ENCODE data around the gene CDX1. TPM values are rescaled to one million over a fixed set of nuclear protein-coding genes. Genes with fewer than 3 reads are reported as not detected.

The CDX1 gene
- total RNA-seq = not detected

DNA sequence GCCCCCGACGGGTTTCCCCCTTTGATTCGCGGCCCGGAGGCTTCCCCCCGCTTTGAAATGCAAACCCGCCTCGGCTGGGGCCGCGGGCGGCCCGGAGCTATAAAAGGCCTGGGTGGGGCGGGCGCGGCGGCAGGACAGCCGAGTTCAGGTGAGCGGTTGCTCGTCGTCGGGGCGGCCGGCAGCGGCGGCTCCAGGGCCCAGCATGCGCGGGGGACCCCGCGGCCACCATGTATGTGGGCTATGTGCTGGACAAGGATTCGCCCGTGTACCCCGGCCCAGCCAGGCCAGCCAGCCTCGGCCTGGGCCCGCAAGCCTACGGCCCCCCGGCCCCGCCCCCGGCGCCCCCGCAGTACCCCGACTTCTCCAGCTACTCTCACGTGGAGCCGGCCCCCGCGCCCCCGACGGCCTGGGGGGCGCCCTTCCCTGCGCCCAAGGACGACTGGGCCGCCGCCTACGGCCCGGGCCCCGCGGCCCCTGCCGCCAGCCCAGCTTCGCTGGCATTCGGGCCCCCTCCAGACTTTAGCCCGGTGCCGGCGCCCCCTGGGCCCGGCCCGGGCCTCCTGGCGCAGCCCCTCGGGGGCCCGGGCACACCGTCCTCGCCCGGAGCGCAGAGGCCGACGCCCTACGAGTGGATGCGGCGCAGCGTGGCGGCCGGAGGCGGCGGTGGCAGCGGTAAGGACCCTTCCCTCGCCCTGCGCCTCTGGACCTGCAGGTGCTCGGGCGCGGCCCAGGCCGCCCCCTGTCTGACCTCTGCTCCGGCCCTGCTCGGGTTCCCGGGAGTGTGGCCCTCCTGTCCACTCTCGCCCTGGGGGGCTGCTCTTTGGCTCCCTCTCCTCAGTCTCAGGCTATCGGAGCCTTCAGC, at the start of gene CDX1:
Gene CDX1, plus strand, starts transcription at position 129 of the 862 bp plus-strand sequence. Its CDS starts 99 bp downstream, at position 228.
- Mint-ChIP-seq H3K36me3 (no peaks in the 10 kb centered on the region), H3K27ac (no peak within 1 kb of the TSS), H3K4me3 (no peak within 1 kb of the TSS), H3K9me3 (no peaks in the 10 kb centered on the region), H3K4me1 (no peaks in the 10 kb centered on the region), H3K27me3 (peaks cover 43% of the 10 kb centered on the region)
- no peak for DNase-seq

DNA sequence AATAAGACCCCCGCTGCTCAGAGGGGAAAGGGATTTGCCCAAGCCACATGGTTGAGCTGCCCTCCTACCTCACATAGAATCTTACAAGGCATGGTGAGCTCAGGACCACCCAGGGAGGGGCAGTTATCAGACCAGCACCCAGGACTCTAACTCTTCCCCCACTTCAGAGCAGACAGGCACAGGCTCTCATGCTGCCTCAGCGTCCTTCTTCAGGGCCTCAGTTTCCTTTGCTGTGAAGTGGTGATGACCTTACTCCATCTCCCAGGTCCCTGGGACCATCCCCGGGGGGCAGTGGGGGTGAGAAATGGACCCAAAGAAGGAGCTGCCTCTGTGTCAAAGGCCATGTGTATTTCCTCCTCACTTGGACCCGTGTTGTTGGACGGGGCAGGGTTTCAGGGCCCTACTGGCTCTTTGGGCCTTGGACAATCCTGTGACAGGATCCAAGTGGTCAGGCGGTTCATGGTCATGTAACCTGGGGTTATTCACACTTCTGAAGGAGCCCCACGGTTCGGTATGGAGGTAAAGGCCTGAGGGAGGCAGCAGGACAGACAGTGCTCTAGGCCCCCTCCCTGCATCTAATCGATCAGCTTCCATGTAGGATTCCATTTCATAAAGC, 48.5 kb upstream of the CDX1 start:
- Mint-ChIP-seq H3K9me3 (no peaks in the 10 kb centered on the region), H3K4me1 (no peaks in the 10 kb centered on the region), H3K36me3 (no peaks in the 10 kb centered on the region), H3K27me3 (no peaks in the 10 kb centered on the region), H3K27ac (no peak overlapping the region), H3K4me3 (no peak overlapping the region)
- no peak for DNase-seq

DNA sequence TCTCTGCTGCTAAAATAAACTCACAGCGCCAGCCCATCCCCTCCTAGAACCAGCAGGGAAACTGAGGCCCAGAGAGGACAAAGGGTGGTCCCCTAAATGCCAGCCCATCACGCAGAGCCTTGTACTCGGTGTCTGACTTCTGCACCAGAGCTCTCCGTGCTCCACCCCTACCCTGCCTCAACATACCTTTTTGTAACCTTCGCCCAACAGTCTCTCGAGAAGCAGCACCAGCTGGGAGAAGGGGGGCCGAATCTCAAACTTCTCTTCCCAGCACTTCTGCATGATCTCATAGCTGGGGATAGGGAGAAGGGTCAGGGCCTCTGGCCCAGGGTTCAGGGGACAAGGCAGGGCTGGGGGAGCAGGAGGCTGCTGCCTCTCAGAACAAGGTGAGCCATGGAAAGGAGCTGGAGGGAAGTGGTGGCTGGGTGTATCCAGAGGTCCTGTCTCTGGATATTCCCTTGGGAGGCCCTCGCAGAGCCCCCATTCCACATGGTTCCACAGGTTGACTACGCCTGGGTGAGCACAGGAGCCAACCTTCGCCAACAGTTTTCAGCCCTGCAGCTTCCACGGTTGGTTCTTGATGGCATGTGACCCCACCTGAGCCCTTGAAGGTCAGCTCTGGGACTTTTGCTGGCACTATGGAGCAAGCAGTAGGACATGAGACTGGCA, 47.9 kb upstream of the CDX1 start:
- Mint-ChIP-seq H3K4me3 (no peak overlapping the region), H3K9me3 (no peaks in the 10 kb centered on the region), H3K4me1 (no peaks in the 10 kb centered on the region), H3K36me3 (no peaks in the 10 kb centered on the region), H3K27ac (no peak overlapping the region), H3K27me3 (no peaks in the 10 kb centered on the region)
- no peak for DNase-seq

DNA sequence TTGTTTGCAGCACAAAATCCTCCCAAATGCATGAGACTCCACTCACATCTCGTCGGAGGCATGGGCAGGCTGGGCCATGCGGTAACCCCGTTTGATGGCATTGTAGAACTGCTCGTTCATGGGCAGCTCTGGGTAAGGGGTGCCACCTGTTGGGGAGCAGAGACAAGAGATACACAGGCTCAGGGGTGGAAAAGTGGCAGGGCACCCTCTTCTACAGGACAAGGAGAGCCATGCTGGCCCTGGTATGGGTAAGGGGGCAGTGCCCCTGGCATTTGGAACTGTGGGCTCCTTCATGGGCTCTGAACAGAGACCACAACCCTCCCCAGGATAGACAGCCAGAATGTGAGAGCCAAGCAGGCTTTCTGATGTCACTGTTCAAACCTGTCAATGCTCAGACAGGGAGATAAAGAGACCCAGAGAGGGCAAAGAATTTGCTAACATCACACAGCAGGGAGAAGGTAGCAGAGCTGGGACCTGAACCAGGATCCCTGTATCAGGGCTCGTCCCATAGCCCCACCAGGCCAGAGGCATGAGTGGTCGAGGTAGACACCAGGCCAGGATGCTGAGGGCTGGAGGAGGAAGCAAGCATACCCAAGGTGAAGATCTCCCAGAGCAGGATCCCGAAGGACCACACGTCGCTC, 47.0 kb upstream of the CDX1 start:
- no peaks in the 10 kb centered on the region for H3K27me3 Mint-ChIP-seq
- no peaks in the 10 kb centered on the region for H3K9me3 Mint-ChIP-seq
- H3K4me1 Mint-ChIP-seq = no peaks in the 10 kb centered on the region
- DNase-seq = no peak
- H3K4me3 Mint-ChIP-seq = no peak overlapping the region
- H3K36me3 Mint-ChIP-seq = no peaks in the 10 kb centered on the region
- no peak overlapping the region for H3K27ac Mint-ChIP-seq

DNA sequence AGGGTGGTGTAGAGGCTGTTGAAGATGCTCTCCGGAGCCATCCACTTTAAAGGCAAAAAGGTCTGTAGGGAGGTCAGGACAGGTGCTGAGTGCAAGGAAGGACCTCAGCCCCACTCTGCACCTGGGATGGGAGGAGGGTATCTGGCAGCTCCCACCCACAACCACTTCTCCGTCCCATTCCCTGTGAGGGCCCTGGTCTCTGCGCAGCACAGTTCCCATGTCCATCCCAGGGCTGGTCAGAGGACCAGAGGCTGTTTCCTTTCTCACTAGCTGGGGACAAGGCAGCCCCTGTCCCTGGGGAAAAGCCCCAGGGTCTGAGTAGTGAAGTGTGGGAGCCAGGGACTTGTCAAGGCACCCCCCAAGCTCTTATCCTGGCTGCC, 46.5 kb upstream of the CDX1 start:
- no peak for DNase-seq
- H3K36me3 Mint-ChIP-seq = no peaks in the 10 kb centered on the region
- H3K27me3 Mint-ChIP-seq = no peaks in the 10 kb centered on the region
- H3K9me3 Mint-ChIP-seq = no peaks in the 10 kb centered on the region
- H3K4me3 Mint-ChIP-seq = no peak overlapping the region
- no peak overlapping the region for H3K27ac Mint-ChIP-seq
- no peaks in the 10 kb centered on the region for H3K4me1 Mint-ChIP-seq

DNA sequence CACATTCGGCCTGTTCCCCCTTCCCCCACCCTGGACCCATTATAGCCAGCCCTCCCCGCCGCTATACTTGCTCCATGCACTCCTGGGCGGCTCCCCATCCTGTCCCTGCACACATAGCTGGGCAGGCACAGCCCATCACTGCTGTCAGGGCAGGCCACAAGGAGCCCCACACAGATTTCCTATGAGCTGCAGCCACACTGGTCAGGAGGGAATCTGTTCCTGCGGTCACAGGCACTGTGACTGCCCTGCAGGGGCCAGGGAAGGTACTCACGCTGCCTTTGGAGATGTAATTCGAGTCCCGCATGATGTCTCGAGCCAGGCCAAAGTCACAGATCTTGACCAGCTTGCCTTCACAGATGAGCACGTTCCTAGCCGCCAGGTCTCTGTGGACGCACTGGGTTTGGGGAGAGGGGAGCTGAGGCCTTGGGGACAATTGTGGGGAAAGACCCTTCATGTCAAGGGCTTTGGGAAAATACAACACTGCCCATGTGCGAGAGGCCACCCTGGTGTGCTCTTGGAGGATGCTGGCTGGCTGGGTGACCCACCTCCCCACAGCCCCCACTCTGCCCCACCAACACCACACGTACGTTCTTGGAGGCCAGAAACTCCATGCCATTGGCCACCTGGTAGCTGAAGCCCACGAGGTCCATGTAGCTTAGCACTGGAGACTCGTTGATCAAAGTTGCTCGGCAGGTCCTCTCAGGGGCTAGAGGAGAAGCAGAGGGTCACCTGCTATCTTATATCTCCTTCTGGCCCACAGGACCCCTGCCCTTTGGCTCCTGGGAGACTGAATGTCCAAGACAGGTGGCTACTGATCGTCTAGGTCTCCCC, 45.7 kb upstream of the CDX1 start:
- H3K4me1 Mint-ChIP-seq = no peaks in the 10 kb centered on the region
- H3K27me3 Mint-ChIP-seq = no peaks in the 10 kb centered on the region
- no peaks in the 10 kb centered on the region for H3K36me3 Mint-ChIP-seq
- no peak overlapping the region for H3K4me3 Mint-ChIP-seq
- no peaks in the 10 kb centered on the region for H3K9me3 Mint-ChIP-seq
- no peak for DNase-seq
- no peak overlapping the region for H3K27ac Mint-ChIP-seq

DNA sequence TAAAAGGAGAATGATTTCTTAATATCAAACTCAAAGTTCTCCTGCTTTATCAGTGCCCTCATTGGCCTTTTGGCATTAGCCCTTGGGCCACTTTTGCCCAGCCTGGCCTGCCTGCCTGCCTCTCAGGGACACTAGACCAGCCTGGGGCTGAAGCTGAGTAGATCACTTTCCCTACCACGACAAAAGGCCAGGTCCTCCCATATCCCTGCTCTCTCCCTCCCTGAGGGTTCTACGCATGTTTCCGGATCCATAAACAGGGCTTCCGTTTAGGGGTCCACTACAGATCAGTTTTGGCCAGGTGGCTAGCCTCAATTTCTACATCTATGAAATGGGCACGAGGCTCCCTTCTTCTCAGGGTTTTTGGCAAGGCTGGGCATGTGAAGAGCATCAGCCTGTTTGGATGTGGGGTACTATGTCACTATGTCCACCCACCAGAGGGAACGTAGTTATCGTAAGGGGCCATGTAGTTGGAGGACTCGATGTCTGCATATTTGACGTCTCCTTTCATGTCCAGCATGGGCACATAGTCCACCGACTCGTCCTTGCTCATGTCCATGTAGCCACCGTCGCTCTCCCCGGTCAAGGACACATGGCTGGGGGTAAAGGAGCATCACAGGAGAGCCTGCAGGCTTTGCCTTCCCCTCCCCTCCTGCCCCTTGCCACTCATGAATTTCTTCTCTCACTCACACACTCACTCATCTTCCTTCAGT, 45.0 kb upstream of the CDX1 start:
- no peaks in the 10 kb centered on the region for H3K27me3 Mint-ChIP-seq
- no peaks in the 10 kb centered on the region for H3K9me3 Mint-ChIP-seq
- no peak overlapping the region for H3K4me3 Mint-ChIP-seq
- DNase-seq = no peak
- H3K36me3 Mint-ChIP-seq = no peaks in the 10 kb centered on the region
- H3K4me1 Mint-ChIP-seq = no peaks in the 10 kb centered on the region
- H3K27ac Mint-ChIP-seq = no peak overlapping the region

DNA sequence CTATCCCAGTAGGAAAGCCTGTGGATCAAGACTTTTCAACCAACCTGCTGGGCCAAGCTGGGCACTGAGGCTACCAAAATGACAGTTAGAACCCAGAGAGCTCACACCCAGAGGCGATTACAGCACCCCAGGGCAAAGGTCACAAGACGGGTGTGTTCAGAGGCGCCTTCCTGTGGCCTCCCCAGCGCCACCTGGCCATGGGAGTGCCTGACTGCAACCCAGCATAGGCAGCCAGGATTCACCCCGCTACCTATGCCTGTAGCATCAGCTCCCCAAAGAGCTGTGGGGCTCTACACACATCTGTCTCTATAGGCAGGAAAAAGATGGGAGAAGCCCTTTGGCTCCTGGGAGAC, 44.4 kb upstream of the CDX1 start:
- no peaks in the 10 kb centered on the region for H3K4me1 Mint-ChIP-seq
- no peak overlapping the region for H3K4me3 Mint-ChIP-seq
- no peaks in the 10 kb centered on the region for H3K27me3 Mint-ChIP-seq
- no peaks in the 10 kb centered on the region for H3K36me3 Mint-ChIP-seq
- H3K9me3 Mint-ChIP-seq = no peaks in the 10 kb centered on the region
- H3K27ac Mint-ChIP-seq = no peak overlapping the region
- peak; percentile 23 for DNase-seq

DNA sequence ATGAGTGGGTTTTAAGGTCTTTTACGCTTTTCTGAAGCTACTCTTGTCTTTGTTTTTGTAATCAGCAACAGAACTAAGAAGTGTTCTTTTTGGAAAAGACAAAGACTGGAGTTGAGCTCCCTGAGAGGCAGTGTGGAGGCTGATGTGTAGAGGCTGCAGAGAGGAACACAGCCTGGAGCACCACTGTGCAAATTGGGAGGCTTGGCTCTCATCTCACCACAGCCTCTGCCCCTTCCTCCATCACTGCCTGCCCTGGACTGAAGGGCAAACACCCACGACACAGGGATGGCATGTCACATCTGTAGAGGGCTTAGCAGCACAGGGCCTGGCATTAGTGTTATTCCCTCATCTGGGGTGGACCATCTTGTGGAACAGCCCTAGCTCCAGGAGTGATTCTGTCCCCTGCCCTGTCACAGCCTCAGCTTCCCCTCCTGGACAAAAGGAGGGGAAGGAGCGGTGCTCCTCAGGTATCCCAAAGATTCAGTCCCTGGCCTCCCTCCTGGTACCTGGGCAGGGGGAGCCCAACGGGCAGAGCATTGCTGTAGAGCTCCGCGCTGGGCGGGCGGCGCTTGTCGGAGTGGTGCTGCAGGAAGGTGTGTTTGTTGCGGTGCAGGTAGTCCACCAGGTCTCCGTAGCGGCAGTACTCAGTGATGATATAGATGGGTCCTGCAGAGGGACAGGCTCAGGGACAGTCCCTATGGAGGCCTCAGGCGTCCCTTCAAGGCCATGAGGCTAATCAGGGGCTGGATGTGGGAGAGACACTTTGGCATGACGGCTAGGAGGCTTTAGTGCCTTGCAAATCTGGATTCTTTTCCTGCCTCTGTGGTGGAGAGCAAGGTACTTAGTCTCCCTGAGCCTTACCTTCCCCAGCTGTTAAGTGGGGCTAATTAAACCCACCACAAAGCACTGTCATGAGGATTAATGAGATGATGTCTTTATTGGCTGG, 43.8 kb upstream of the CDX1 start:
- no peaks in the 10 kb centered on the region for H3K9me3 Mint-ChIP-seq
- no peaks in the 10 kb centered on the region for H3K27me3 Mint-ChIP-seq
- no peaks in the 10 kb centered on the region for H3K4me1 Mint-ChIP-seq
- no peaks in the 10 kb centered on the region for H3K36me3 Mint-ChIP-seq
- no peak overlapping the region for H3K4me3 Mint-ChIP-seq
- DNase-seq = no peak
- no peak overlapping the region for H3K27ac Mint-ChIP-seq

DNA sequence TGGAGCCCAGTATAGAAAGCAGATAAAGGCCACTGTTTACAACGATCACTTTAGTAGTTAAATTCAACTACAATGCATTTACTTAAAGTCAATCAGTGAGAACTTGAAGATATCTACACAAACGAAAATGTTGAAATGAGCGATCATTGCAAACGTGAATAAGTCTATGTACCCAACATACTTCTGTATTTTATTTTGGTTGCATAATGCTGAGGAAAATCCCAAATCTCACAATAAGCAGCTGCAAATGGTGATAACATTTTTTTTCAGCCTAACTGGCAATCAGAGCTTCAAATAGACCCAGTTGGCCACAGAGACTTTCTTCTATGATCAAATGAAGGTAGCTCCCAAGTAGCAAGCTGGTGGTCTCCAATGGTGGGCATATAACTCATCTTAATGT, 43.0 kb upstream of the CDX1 start:
- no peak for DNase-seq
- H3K36me3 Mint-ChIP-seq = no peaks in the 10 kb centered on the region
- no peak overlapping the region for H3K4me3 Mint-ChIP-seq
- H3K27me3 Mint-ChIP-seq = no peaks in the 10 kb centered on the region
- H3K9me3 Mint-ChIP-seq = no peaks in the 10 kb centered on the region
- H3K4me1 Mint-ChIP-seq = no peaks in the 10 kb centered on the region
- H3K27ac Mint-ChIP-seq = no peak overlapping the region

DNA sequence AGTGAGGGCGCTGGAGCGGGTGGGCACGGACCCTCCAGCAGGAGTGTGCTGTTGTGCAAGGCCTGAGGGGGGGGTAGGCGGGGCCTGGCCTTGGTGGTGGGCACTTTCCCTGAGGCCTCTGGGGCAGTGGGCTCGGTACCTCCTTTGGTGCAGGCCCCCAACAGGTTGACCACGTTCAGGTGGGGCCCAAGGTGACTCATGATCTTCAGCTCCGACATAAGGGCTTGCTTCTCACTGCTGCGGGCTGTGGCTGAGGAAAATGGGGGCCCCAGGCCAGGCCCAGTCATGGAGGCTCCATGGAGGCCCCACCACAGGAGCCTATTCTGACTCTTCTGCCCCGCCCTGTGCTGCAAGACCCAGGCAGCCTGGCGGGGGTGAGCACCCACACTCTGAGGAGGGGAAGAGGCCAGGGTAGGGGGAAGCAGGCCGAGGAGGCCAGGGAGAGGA, 42.4 kb upstream of the CDX1 start:
- Mint-ChIP-seq H3K4me1 (no peaks in the 10 kb centered on the region), H3K27ac (no peak overlapping the region), H3K9me3 (no peaks in the 10 kb centered on the region), H3K27me3 (no peaks in the 10 kb centered on the region), H3K4me3 (no peak overlapping the region), H3K36me3 (no peaks in the 10 kb centered on the region)
- no peak for DNase-seq

DNA sequence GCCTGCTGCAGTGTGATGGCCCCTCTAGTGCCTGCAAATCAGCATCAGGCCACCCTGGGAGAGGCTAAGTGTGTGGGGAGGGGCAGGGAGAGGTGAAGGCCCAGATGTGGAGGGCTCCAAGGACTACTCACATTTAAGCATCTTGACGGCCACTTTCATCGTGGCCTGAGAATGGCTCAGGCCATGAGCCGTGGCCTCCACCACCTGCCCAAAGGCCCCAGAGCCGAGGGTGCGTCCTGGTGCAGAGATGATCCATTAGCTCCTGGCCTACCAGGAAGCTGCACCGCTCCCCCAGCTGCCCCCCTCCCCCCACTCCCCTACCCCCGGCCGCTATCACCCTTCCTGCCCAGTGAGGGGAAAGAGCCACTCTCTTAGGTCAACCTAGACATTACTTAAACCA, 42.0 kb upstream of the CDX1 start:
- H3K4me3 Mint-ChIP-seq = no peak overlapping the region
- no peak for DNase-seq
- no peaks in the 10 kb centered on the region for H3K27me3 Mint-ChIP-seq
- no peaks in the 10 kb centered on the region for H3K4me1 Mint-ChIP-seq
- H3K27ac Mint-ChIP-seq = no peak overlapping the region
- H3K9me3 Mint-ChIP-seq = no peaks in the 10 kb centered on the region
- H3K36me3 Mint-ChIP-seq = no peaks in the 10 kb centered on the region

DNA sequence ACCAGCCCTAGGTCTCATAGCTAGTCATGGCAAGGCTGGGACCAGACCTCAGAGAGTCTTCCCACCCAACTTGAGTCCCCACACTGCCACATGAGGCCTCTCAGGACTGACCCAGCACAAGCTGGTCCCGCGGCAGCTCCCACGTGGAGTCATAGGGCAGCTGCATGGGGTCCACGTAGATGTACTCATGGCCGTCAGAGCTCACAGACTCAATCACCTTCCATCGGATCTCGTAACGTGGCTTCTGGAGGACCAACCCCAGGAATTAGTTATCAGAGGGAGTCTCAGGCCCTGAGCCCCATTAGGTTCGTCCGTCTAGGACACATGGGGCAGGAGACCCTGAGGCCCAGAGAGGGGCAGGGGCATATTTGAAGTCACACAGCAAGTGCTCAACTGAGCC, 41.2 kb upstream of the CDX1 start:
- Mint-ChIP-seq H3K4me1 (no peaks in the 10 kb centered on the region), H3K9me3 (no peaks in the 10 kb centered on the region), H3K36me3 (no peaks in the 10 kb centered on the region), H3K27me3 (no peaks in the 10 kb centered on the region), H3K27ac (no peak overlapping the region), H3K4me3 (no peak overlapping the region)
- DNase-seq = no peak
